Activated CD8-positive, alpha-beta T cell treated with anti-CD3 and anti-CD28 coated beads for 36 hours (primary cell): ENCODE results near the gene SIM1. TPM values are rescaled to one million over a fixed set of nuclear protein-coding genes. Genes with fewer than 3 reads are reported as not detected.

ENCODE experiments used
- ATAC-seq: fragments of 200-7000 bp; cut with Tn5 transposase; one replicate; pipeline ENCODE4 v1.10.0; 2021; ENCODE audit warnings: mild to moderate bottlenecking, moderate library complexity
- CTCF ChIA-PET: fragments of 350-600 bp; sonication (Branson Sonifier 250); formaldehyde crosslinking; loops from one replicate; lab custom pipeline; 2021; ENCODE audit warnings: antibody characterized with exemption; lab: Charles Lee
- POLR2A ChIA-PET: fragments of 350-600 bp; sonication (Branson Sonifier 250); formaldehyde crosslinking; loops from one replicate; lab custom pipeline; 2021; ENCODE audit warnings: antibody characterized with exemption; lab: Charles Lee
- DNase-seq: peaks from one replicate; pipeline ENCODE4 v3.0.0-alpha.2; 2020
- H3K27ac Mint-ChIP-seq: one replicate; pipeline ENCODE4 v1.8.0; 2021; ENCODE audit warnings: mild to moderate bottlenecking, mixed read lengths
- H3K27me3 Mint-ChIP-seq: one replicate; pipeline ENCODE4 v1.8.0; 2021; ENCODE audit warnings: mixed read lengths
- H3K36me3 Mint-ChIP-seq: one replicate; pipeline ENCODE4 v1.8.0; 2021; ENCODE audit warnings: low read depth, mixed read lengths
- H3K4me1 Mint-ChIP-seq: one replicate; pipeline ENCODE4 v1.8.0; 2021; ENCODE audit warnings: low read depth, mixed read lengths
- H3K4me3 Mint-ChIP-seq: one replicate; pipeline ENCODE4 v1.8.0; 2021; ENCODE audit warnings: mild to moderate bottlenecking, moderate library complexity, mixed read lengths
- H3K9me3 Mint-ChIP-seq: one replicate; pipeline ENCODE4 v1.8.0; 2021; ENCODE audit warnings: mixed read lengths
- CTCF ChIP-seq: fragments of 200-600 bp; IDR thresholded peaks from one replicate; pipeline ENCODE4 v1.8.0; 2022; ENCODE audit warnings: antibody characterized with exemption, mild to moderate bottlenecking
- intact Hi-C: fragments of 100-400 bp; cut with micrococcal nuclease; formaldehyde crosslinking; loops from one replicate; pipeline ENCODE4 v1.10.0; 2022
- total RNA-seq, 2 experiments: library from RNA; stranded (reverse); gene quantifications; one replicate each; pipeline ENCODE4 v1.2.3, GENCODE V29; 2021

The SIM1 gene
- total RNA-seq, 2 experiments from 2014 or later = not detected

GRCh38 chr6:100456908-100457235 lies 7.8 kb downstream of the SIM1 start:
- CTCF ChIA-PET = interaction anchor here (0.7 to 1.1 kb wide), 3 partner anchors 15 to 340 kb away, joined by 3 read pairs; no protein-coding TSS in a partner anchor
- Mint-ChIP-seq H3K27me3 (peaks cover 76% of the 10 kb centered on the region), H3K27ac (no peak overlapping the region), H3K4me3 (no peak overlapping the region), H3K9me3 (peaks cover 14% of the 10 kb centered on the region), H3K4me1 (peaks cover 3% of the 10 kb centered on the region), H3K36me3 (peaks cover 12% of the 10 kb centered on the region)
- ATAC-seq (no peak), DNase-seq (no peak)
- POLR2A ChIA-PET = no interaction called here
- no peak for TF ChIP-seq CTCF
- intact Hi-C loops = no loop called here

DNA sequence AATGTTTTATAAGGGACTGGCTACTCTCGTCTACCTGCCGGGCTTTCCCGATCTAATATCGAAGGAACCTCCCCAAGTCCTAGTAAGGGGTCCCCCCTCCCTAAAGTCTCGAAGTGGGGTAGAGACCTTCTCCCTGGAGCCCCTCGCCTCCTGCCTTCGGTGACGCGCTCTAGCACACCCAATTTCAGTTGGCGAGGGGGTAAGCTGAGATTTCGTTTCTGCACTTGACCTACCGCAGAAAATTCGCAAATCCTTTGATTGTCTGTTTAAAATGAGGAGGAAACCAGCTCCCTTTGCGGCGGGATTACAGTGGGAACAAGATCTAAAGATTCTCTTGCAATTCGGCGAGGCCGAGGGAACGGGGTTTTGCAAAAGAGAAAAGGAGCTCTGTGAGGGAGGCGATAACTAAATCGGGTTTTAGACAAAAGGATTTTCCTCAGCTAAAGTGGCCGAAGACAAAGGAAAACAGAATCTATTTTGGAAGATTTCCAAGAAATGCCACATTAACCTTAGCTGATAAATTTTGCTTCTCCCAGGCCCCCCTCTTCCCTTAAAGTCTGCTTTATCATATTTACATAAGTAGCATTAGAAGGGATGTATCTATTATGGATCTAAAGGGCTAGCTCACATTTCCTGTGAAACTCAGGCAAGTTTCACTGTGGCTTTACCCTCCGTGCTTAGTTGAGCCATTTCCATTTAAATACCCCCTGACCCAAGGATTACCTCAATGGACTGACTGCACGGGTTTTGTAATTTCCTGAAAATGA lies 8.4 kb downstream of the SIM1 start:
- ChIA-PET CTCF (interaction anchor here (0.7 to 0.8 kb wide), 2 partner anchors 208 to 339 kb away, joined by 3 read pairs; no protein-coding TSS in a partner anchor), POLR2A (no interaction called here)
- H3K4me1 Mint-ChIP-seq = peaks cover 1% of the 10 kb centered on the region
- H3K27me3 Mint-ChIP-seq = peaks cover 72% of the 10 kb centered on the region
- H3K4me3 Mint-ChIP-seq = no peak overlapping the region
- TF ChIP-seq CTCF = no peak
- no peak for ATAC-seq
- DNase-seq = no peak
- peaks cover 14% of the 10 kb centered on the region for H3K9me3 Mint-ChIP-seq
- intact Hi-C loops = no loop called here
- H3K27ac Mint-ChIP-seq = no peak overlapping the region
- H3K36me3 Mint-ChIP-seq = peaks cover 12% of the 10 kb centered on the region

- Mint-ChIP-seq H3K27ac (no peak overlapping the region), H3K27me3 (peaks cover 66% of the 10 kb centered on the region), H3K9me3 (peaks cover 11% of the 10 kb centered on the region), H3K36me3 (peaks cover 12% of the 10 kb centered on the region), H3K4me1 (no peaks in the 10 kb centered on the region), H3K4me3 (no peak overlapping the region)
- POLR2A ChIA-PET = no interaction called here
- intact Hi-C loops = no loop called here
- ATAC-seq (no peak), DNase-seq (no peak)
- no peak for TF ChIP-seq CTCF
- CTCF ChIA-PET = interaction anchor here (0.8 kb wide), 1 partner anchor 11 kb away, joined by 5 read pairs; no protein-coding TSS in a partner anchor
Observed at GRCh38 chr6:100455230-100456124, 9.2 kb downstream of the SIM1 start.

DNA sequence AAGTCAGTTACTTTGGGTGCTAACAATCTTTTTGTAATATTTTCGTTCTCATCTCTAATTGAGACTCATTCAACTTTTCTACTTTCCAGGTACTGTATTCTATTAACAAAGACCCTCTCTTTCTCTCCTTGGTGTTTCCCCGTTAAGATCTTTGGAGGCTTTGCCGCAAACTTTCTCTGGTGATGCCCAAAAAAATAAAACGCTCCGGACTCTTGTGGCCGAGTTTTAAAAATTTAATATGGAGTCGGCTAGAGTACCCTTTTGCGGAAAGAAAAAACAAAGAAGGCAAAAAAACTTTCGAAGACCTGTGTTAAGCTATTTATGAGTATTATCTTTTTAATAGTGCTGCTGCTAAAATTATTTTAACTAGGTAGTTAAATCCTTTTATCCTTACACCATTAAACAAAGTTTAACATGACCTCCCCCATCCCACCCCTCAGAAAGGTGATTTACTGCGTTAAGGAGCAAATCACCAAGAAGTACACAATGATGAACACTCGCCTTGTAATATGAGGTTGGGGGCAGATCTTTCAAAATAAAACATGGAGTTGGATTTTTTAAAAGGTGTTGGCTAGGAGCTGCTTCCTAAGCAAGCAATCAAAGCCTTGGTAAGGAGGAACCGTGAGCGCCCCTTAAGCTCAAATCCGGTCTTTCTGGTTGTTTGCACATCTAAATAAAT lies 10.0 kb downstream of the SIM1 start:
- ChIA-PET POLR2A (no interaction called here), CTCF (interaction anchor here (0.8 kb wide), 1 partner anchor 11 kb away, joined by 5 read pairs; no protein-coding TSS in a partner anchor)
- ATAC-seq (no peak), DNase-seq (no peak)
- Mint-ChIP-seq H3K9me3 (peaks cover 11% of the 10 kb centered on the region), H3K27me3 (peaks cover 62% of the 10 kb centered on the region), H3K4me3 (no peak overlapping the region), H3K36me3 (peaks cover 12% of the 10 kb centered on the region), H3K27ac (no peak overlapping the region), H3K4me1 (no peaks in the 10 kb centered on the region)
- TF ChIP-seq CTCF = no peak
- intact Hi-C loops = no loop called here
